ENCODE measurements around the gene ASXL2.

Gene ASXL2

DNA sequence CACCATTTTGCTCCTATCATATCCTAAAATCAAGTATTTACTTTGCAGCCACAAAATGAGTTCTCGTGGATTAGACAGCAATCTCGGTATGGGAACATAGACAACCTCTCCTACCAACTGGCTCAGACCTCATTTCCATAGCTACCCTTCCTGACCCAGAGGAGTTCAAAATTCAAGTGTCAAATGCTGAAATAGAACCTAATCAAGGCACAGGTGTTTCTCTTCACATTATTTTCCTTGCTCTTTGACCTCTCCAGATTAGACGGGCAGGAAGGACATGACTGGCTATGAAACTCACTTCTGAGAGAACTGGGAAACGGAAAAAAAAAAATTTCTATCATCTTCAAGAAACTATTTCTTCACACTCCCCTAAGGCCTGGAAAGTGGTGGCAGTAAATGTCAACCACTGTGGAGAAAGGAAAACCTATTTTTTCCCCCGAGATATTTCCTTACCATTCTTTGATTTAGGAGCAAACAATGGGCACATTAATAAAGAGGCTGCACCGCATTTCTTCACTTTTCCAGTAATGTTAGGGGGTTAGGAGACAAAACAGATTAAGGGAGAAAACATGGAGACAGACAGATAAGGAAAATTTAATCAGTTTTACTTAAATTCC lies 141.3 kb downstream of the ASXL2 start:
- TF ChIP-seq EGR1 (IDR thresholded peaks at IDR 0.05) (no peak), YY1 (IDR thresholded peaks at IDR 0.05; ENCODE audit: low read depth) (no peak), RAD21 (IDR thresholded peaks at IDR 0.05; ENCODE audit: low read depth) (no peak), CREB1 (IDR thresholded peaks at IDR 0.05; ENCODE audit: low read depth) (no peak), CEBPB (IDR thresholded peaks at IDR 0.05) (no peak), TAF1 (IDR thresholded peaks at IDR 0.05; ENCODE audit: low read depth) (no peak), EP300 (IDR thresholded peaks at IDR 0.05; ENCODE audit: borderline replicate concordance) (no peak), ZBTB7A (IDR thresholded peaks at IDR 0.05; ENCODE audit: low read depth) (no peak), FOXM1 (IDR thresholded peaks at IDR 0.05; ENCODE audit: borderline replicate concordance, low read depth) (no peak), NFIC (IDR thresholded peaks at IDR 0.05) (no peak), TCF12 (IDR thresholded peaks at IDR 0.05; ENCODE audit: low read depth) (no peak), TEAD4 (IDR thresholded peaks at IDR 0.05) (no peak)
- TF ChIP-seq, protein P1, sequence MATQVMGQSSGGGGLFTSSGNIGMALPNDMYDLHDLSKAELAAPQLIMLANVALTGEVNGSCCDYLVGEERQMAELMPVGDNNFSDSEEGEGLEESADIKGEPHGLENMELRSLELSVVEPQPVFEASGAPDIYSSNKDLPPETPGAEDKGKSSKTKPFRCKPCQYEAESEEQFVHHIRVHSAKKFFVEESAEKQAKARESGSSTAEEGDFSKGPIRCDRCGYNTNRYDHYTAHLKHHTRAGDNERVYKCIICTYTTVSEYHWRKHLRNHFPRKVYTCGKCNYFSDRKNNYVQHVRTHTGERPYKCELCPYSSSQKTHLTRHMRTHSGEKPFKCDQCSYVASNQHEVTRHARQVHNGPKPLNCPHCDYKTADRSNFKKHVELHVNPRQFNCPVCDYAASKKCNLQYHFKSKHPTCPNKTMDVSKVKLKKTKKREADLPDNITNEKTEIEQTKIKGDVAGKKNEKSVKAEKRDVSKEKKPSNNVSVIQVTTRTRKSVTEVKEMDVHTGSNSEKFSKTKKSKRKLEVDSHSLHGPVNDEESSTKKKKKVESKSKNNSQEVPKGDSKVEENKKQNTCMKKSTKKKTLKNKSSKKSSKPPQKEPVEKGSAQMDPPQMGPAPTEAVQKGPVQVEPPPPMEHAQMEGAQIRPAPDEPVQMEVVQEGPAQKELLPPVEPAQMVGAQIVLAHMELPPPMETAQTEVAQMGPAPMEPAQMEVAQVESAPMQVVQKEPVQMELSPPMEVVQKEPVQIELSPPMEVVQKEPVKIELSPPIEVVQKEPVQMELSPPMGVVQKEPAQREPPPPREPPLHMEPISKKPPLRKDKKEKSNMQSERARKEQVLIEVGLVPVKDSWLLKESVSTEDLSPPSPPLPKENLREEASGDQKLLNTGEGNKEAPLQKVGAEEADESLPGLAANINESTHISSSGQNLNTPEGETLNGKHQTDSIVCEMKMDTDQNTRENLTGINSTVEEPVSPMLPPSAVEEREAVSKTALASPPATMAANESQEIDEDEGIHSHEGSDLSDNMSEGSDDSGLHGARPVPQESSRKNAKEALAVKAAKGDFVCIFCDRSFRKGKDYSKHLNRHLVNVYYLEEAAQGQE (IDR thresholded peaks at IDR 0.05; ENCODE audit: low read depth), result no peak
- TF ChIP-seq, protein P2, sequence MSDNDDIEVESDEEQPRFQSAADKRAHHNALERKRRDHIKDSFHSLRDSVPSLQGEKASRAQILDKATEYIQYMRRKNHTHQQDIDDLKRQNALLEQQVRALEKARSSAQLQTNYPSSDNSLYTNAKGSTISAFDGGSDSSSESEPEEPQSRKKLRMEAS (IDR thresholded peaks at IDR 0.05), result no peak
- TF ChIP-seq, protein P3, sequence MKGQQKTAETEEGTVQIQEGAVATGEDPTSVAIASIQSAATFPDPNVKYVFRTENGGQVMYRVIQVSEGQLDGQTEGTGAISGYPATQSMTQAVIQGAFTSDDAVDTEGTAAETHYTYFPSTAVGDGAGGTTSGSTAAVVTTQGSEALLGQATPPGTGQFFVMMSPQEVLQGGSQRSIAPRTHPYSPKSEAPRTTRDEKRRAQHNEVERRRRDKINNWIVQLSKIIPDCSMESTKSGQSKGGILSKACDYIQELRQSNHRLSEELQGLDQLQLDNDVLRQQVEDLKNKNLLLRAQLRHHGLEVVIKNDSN (IDR thresholded peaks at IDR 0.05), result no peak

DNA sequence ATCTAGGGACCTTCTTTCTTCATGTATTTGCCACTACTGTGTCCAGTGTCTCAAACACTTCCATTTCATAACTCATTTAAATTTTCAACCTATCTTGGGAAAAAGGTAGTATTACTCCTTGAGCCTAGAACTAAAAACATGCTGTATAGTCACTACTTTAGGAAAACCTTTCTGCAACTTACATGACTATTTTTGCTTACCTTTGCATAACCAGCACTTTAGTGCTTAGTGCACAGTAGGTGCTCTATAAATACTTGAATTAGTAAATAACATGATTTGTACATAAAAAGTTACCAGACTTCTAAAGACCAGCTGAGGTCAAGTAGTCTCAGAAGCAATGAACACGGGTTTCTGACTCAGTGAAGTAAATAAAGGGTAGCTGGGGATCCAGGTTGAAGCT lies 142.5 kb downstream of the ASXL2 start:
- TF ChIP-seq TCF12 (IDR thresholded peaks at IDR 0.05; ENCODE audit: low read depth) (no peak), CEBPB (IDR thresholded peaks at IDR 0.05) (no peak), EP300 (IDR thresholded peaks at IDR 0.05; ENCODE audit: borderline replicate concordance) (no peak), TAF1 (IDR thresholded peaks at IDR 0.05; ENCODE audit: low read depth) (no peak), YY1 (IDR thresholded peaks at IDR 0.05; ENCODE audit: low read depth) (no peak), FOXM1 (IDR thresholded peaks at IDR 0.05; ENCODE audit: borderline replicate concordance, low read depth) (no peak), ZBTB7A (IDR thresholded peaks at IDR 0.05; ENCODE audit: low read depth) (no peak), RAD21 (IDR thresholded peaks at IDR 0.05; ENCODE audit: low read depth) (no peak)
- TF ChIP-seq, protein P3 (IDR thresholded peaks at IDR 0.05), result no peak
- TF ChIP-seq, protein P1 (IDR thresholded peaks at IDR 0.05; ENCODE audit: low read depth), result no peak
- TF ChIP-seq, protein P2 (IDR thresholded peaks at IDR 0.05), result no peak

DNA sequence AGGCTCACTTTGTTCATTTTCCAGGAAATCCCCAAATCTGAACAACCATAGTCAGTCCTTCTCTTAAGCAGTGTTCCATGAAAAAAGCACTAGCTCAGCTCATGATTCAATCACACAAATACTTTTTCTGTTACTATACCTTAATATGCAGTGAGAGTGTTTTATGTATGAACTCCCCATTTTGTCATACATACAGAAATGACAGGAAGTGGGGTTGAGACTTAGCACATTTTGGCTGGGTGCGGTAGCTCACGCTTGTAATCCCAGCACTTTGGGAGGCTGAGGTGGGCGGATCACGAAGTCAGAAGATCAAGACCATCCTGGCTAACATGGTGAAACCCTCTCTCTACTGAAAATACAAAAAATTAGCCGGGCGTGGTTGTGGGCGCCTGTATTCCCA lies 149.7 kb downstream of the ASXL2 start:
- TF ChIP-seq, protein P1 (IDR thresholded peaks at IDR 0.05; ENCODE audit: low read depth), result no peak
- TF ChIP-seq TEAD4 (IDR thresholded peaks at IDR 0.05) (no peak), FOXM1 (IDR thresholded peaks at IDR 0.05; ENCODE audit: borderline replicate concordance, low read depth) (no peak), CREB1 (IDR thresholded peaks at IDR 0.05; ENCODE audit: low read depth) (no peak), CEBPB (IDR thresholded peaks at IDR 0.05) (no peak), TCF12 (IDR thresholded peaks at IDR 0.05; ENCODE audit: low read depth) (no peak), EGR1 (IDR thresholded peaks at IDR 0.05) (no peak), NFIC (IDR thresholded peaks at IDR 0.05) (no peak), ZBTB7A (IDR thresholded peaks at IDR 0.05; ENCODE audit: low read depth) (no peak), TAF1 (IDR thresholded peaks at IDR 0.05; ENCODE audit: low read depth) (no peak), EP300 (IDR thresholded peaks at IDR 0.05; ENCODE audit: borderline replicate concordance) (no peak)
- TF ChIP-seq, protein P3 (IDR thresholded peaks at IDR 0.05), result no peak

DNA sequence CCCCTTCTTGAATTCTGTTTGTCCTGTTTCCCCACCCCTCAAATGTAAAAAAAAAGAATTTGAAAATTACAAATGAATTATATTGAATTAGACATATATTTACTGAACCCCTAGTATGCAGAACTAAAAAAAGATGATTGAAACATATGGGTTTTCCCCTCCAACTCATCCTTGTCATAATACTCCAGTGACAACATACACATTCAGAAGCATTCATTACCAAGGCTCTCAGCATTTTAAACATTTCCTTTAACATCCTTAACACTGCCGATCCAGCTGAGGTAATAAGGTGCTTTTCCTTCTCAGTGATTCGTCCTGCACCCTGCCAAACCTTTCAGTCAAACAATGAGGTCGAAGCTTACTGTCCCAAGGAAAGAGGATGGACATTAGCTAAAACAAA lies 151.8 kb downstream of the ASXL2 start:
- TF ChIP-seq NFIC (IDR thresholded peaks at IDR 0.05) (no peak), CREB1 (IDR thresholded peaks at IDR 0.05; ENCODE audit: low read depth) (no peak), TEAD4 (IDR thresholded peaks at IDR 0.05) (no peak), CEBPB (IDR thresholded peaks at IDR 0.05) (no peak), RAD21 (IDR thresholded peaks at IDR 0.05; ENCODE audit: low read depth) (no peak), ZBTB7A (IDR thresholded peaks at IDR 0.05; ENCODE audit: low read depth) (no peak), EP300 (IDR thresholded peaks at IDR 0.05; ENCODE audit: borderline replicate concordance) (no peak), TAF1 (IDR thresholded peaks at IDR 0.05; ENCODE audit: low read depth) (no peak), FOXM1 (IDR thresholded peaks at IDR 0.05; ENCODE audit: borderline replicate concordance, low read depth) (no peak), EGR1 (IDR thresholded peaks at IDR 0.05) (no peak), TCF12 (IDR thresholded peaks at IDR 0.05; ENCODE audit: low read depth) (no peak), YY1 (IDR thresholded peaks at IDR 0.05; ENCODE audit: low read depth) (no peak)
- TF ChIP-seq, protein P3 (IDR thresholded peaks at IDR 0.05), result no peak
- TF ChIP-seq, protein P1 (IDR thresholded peaks at IDR 0.05; ENCODE audit: low read depth), result no peak
- TF ChIP-seq, protein P2 (IDR thresholded peaks at IDR 0.05), result no peak
